GM18909 (cell line): ENCODE results near the gene AGAP3.

ENCODE experiments used
- ATAC-seq: cut with Tn5 transposase; IDR thresholded peaks from one replicate; pipeline ENCODE4 v1.9.1; 2021; ENCODE audit warnings: mild to moderate bottlenecking; ENCODE audit not compliant: unreplicated experiment, poor library complexity

The AGAP3 gene

DNA sequence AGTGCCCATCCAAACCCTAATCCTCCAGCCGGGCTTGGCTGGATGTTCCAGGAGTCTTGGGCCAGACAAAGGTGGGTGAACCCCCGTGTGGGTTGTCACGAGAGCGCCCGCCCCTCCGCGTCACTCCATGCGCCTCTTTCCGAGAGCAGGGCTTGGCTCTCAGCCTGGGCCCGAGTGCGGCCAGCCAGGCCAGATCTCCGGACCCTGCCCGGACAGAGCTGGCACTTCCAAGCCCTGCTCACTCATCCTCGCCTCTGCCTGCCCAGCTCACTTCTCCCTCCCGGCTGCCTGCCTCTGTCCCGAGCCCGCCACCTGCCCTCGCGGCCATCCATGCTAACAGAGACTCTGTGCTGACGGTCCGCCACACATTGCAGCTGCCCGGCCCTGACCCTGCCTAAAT, 34.6 kb downstream of the AGAP3 start:
- no peak for ATAC-seq

DNA sequence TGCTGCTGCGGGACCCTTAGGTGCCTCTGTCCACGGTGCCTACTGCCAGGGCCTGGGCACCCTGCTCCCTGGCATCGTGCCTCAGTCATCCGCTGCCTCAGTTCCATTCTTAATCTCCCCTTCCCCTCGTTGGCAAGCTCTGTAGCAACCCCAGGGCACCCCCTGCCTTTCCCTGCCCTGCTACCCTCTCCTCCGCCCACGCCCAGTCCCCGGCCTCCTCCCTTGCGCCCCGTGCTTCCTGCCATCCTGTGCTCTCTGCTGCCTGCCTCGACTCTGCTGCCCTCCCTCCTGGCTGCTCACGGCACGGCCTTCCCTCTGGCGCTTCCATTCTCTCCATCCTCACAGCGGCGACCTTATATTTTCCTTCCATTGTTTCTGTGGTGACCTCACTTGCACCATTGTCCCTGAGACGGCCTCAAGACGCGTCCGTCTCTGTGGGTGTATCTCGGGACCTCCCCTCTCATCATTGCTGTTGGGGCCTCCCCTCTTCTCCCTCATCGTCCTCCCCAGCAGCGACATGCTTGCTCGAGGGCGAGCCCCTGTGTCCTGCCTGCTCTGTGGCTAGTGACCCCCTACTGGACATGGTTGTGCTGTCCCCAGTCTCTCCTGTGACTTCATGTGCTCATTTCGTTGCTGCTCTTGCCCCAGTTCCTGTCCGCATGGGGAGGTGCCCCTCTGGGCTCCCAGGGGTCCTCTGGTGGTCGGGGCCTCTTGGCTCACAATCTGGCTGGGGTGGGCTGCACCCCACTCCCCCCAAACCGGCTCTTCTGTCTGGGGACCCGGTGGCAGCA, 35.3 kb downstream of the AGAP3 start:
- ATAC-seq = no peak

DNA sequence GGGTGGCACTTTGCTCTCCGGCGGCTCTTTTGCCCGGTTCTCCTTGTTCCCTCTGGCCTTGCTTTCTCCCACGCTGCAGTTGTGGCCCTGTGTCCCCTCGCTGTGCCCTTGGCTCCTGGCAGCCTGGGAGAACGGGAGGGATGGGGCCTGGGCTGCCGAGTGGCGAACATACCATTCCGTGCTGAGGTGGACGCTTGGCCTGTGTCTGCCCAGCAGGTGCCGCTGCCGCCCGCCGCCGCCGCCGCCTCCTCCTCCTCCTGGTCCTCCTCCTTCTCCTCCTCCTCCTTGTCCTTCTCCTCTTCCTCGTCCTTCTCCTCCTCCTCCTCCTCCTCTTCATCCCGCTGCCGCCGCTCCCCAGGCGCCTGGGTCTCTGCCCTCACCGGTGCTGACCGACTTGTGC, 36.0 kb downstream of the AGAP3 start:
- no peak for ATAC-seq

DNA sequence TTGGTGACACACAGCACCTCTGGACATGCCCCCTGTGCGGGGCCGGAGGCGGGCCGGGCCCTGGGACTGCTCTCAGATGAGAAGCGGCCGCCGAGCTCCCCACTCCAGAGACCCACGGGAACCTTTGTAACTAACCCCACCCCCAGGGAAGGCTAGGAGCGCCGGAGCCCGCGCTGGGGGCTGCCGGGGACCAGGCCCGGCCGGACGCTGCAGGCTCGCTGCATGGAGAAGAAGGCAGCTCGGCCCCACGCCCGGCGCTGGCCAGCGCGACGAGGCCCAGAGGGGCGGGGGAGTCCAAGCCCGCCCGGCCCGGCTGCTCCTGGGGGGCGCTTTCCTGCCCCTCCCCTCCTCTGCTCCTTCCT, 36.5 kb downstream of the AGAP3 start:
- ATAC-seq = no peak

DNA sequence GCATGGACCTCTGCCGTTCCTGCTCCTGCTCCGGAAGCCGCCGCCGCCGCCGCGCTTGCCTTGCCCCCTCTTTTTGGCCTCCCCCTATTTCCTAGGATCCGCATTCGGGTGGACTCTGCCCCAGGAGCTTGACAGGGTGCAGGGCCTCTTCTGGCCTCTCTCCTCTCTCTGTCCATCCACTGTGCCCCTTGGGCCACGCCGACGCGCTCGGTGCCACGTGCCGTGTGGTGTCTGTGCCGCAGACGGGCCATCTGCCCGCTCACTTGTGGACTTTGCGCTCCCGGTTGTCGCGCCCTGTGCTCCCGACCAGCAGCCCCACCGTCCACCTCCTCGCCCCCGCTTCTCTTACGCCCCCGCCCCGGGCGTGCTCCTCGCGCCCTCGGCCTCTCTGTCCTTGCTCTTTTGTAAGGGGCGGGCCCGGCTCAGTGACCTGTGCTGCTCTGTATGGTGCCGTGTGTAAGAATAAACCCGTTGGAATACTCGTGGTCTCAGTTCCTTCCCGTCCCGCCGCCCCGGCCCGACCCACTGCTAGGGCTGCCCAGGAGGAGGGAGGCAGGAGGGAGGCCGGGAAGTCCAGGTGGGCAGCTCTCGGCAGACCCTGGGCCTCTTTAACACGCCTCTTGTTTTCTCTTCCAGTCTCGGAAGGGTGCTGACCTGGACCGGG, 37.0 kb downstream of the AGAP3 start:
- no peak for ATAC-seq

DNA sequence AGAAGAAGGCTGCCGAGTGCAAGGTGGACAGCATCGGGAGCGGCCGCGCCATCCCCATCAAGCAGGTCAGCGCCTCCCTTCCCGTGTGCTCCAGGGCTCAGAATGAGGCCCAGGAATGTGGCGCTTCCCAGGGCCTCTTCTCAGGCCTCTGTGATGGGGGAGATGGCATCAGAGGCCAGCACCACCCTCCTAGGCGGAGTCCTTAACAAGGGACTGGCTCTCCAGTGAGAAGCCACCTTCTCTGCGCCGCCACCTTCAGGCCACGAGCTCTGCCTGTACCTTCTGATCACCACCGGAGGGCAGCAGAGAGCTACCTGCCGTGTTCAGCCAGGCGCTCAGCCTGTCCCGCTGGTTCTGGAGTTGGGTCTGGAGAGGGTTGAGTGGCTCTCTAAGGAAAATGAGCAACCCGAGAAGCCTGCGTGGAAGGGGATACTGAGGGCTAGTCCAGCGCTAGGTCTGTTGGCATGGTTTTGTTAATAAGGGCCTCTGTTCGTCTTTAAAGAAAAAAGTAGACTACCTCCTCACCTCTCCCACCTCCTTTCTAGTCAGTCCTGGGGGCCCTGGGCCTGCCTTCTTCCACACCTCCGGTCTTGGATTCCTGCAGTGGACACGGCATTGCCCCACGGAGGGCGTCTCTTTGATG, 37.7 kb downstream of the AGAP3 start:
- ATAC-seq = peak; percentile 85

DNA sequence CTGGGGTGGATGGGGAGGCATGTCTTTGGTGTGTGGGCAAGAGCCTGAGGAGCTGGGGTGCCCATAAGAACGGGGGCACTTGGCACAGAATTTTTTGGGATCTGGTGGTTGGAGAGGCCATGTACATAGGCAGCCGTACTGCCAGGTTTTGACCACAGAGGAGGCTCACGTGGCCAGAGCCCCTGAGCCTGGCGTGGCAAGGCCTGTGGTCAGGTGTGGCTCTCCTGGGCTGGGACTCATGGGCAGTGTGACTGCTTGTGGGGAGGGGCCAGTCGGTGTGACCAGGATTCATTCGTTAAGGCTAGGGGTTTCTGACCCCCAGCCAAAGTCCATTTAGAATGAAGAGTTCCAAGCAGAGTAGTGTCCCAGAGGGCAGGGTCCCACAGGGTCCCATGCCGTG, 38.2 kb downstream of the AGAP3 start:
- no peak for ATAC-seq

DNA sequence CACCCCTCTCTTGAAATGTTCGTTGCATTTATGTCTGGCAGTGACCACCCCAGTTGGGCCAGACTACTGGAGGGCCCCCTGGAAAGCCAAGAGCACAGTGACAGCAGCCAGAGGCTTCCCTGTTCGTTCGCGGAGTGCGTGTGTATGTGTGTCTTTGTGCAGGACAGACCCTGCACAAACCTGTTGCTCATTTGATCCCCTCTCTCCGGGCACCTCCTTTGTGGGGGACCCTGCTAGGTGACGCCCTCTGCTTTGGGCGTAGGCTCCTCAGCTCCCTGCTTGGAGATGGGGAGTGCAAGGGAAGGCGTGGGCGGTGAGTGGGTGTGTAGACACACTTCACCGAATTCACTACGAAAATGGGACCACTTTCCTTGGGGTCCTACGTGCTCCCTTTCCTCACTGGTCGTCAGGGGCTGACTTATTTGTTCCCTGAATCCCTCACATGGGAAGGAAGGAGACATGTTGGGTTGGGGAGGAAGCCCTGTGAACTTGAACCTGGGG, 38.7 kb downstream of the AGAP3 start:
- no peak for ATAC-seq

DNA sequence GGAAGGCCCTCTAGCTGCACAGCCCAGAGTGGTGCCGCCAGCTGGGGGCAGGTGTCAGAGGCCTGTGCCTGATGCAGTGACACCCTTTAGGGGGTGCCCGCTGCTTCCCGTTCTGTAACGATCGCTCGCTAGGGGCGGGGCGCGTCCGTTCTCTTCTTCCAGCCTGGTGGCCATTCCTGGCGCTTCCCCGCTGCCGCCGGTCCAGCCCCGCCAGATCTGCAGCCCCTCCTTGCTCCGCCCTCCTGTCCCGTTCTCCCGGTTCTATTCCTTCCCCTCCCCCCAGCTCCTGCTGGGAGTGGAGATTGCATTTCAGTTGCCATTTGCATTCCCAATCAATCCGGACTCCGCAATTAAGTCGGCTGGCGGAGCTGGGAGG, 39.2 kb downstream of the AGAP3 start:
- ATAC-seq = no peak

DNA sequence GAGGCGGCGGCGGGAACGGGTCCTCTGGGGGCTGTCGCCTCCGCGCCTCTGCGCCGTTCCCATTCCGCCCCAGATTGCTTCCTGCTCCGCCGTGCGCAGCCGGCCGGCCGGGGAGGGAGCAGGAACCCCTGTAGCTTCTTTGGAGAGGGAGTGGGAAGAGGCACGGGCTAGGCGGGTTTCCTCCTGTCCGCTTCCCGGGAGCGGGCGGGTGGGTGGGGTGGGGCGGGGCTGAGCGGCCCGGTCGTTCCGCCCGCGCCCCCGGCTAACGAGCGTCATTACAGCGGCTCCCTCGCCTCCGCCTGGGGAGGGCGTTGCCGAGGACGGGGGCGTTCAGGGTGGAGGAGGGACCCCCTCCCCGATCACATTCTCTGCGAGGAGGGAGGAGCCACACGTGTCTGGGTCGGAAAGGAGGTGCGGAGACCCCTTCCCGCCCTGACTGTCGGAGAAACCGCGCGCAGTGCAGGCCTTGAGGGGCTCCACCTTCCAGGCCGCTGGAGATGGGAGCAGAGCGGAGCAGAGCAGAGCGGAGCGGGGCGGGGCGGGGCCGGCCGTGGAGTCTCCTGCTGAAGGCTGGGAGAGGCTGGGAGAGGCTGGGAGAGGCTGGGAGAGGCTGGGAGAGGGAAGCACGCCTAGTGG, 39.7 kb downstream of the AGAP3 start:
- ATAC-seq = no peak

DNA sequence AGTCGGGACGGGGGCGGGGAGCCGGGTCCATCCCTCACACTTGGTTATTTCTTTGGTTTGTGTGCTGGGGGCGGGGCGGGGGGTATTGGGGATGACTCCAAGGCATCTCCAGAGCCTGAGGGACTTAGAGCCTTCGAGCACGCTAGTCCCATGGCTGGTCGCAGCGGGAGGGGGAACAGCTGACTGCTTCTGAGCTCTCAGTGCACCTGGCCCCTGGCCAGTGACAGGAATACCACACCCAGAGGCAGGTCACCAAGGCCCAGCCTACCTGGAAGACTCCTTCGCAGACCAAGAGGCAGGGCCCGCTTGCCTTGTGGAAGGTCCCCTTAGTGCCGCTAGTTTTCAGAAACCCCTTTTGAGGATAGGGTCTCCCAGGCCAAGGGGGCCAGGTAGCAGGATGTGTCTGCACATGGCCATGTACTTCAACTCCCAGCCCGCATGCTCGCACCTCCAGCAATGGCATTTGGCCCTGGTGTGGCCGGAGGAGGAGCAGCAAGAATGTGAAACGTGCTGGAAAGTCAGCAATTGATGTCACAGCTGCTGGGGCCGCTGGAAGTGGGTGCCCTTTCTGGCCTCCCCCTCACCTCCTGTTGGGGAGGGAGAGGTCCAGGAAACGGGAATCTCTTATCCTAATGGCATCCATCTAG, 40.3 kb downstream of the AGAP3 start:
- ATAC-seq = no peak

DNA sequence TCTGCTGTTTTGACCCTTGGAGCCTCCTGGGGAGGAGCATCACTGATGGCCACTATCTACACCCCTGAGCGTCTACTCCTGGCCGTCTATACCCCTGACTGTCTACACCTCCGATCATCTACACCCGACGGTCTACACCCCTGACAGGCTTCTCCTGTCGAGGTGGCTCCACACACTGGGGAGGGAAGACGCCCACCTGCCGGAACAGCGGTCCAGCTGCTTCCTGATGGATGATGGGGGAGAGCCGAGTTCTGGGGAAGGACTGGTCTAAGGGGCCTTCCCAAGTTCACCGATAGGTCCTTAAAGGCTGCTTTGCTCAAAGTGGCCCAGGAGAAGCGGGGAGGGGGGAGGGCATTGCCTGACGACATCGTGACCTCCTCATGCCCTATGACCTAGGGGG, 41.9 kb downstream of the AGAP3 start:
- ATAC-seq = no peak

DNA sequence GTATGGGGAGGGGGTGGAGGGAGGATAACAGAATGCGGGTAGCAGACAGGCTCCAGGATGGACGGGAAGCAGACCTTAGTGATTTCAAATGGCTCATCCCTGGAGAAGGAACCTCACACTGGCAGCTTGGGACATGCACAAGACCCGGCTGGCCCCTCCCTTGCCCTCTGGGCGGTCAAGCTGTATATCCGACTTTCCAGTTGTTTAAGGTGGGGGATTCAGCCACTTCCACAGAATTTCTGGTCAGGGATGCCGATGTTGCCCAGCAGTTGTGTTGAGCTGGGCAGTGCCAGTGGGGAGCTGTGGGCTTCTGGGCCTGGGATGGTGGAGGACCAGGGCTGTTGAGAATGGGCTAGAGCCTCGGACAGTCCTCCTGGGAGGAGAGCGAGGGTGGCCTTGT, 42.4 kb downstream of the AGAP3 start:
- no peak for ATAC-seq

DNA sequence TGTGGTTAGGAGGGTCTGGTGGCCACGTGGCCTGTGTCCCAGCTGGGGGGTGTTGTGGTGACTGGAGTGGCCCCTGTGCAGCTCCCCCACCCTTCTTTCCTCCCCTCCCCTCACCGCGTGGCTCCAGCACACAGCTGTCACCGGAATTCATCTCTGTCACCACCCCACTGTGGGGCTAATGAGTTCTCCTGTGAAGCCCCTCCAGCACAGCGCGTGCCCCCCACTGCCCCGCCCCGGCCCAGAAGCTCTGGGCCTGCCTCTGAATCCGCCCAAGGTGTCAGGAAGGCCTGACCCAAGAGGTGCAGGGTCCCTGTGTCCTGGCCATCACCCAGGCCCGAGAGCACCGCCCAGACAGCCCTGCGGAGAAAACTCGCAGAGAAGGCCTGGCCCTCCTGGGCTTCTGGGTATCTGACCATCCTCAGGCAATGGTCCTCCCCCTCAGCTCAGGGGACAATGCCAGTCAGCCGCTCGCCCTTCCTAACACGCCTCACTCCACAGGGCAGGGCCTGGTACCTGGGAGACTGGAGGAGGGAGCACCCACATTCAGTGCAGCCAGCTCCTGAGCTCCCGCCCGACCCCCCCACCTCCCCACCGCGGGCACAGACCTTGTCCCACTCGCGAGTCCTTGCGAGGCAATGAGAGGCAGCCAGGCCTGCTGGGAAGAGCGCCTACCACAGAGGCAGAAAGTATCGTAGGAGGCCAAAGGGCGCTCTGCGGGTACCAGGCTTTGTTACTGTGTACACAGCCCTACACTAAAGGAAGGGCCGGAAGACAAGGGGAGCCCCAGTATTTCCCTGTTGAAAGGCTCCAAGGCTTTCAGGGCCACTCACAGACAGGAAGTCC, 43.1 kb downstream of the AGAP3 start:
- no peak for ATAC-seq

DNA sequence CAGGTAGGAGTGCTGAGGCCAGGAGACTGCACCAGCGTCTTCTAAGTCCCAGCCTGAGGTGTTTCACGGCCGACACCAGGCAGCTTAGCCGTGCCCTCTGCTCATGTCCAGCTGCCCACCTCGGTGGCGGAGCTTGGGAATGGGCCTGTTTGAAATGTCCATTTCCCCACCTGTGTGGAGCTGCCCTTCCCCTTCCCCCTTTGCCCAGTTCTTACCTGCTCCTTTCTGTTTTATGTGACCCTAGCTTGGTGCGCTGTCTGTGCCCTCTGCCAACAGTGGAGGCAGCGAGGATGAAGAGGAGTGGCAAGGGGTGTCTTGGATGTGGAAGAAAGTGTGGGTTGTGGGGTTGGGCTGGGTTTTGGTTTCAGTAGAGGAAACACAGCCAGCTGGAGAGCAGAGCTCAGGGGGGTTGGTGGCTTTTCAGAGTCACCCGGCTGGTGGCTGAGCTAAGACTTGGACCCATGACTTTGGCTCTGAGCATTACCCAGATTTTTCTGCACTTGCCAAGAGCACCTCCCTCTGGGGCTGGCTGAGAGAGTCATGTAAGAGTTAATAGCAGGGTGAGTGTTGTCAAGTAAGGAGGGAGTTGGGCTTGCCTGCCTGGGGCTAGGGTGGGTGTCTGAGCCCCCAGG, 43.8 kb downstream of the AGAP3 start:
- ATAC-seq = no peak

DNA sequence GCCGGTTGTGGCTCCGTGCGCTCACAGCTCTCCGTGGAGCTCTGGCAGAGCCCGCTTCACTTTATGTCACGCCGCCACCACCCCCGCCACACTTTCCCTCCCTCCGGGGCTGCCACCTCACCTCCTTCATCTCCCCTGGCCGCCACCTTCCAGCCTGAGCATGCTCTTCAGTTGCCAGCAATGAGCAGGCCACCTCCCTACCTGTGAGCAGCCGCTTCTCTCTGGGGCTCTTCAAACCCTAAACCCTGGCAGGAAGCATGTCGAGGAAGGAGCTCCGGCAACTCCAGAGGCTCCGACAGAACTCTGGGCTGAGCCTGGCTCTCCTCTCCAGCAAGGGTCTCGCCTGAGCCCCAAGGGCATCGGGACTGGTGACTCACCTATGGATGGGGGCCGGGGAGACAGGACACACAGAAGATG, 44.5 kb downstream of the AGAP3 start:
- ATAC-seq = no peak

DNA sequence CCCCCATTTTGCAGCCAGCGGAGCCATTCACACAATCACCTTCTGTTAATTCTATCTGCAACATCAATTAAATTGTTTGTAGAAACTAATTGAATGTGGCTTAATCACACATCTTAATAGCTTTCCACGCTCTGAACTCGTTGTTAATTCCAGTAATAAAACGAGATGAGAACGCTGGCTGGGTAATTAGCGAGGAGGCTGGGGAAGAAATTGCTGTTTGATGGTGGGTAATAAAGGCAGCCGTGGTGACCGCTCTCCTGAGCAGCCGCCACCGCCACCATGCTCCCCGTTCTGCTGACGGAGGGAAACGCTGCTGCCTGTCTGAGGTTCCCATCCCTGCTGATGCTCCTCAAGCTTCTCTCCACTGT, 44.9 kb downstream of the AGAP3 start:
- no peak for ATAC-seq

DNA sequence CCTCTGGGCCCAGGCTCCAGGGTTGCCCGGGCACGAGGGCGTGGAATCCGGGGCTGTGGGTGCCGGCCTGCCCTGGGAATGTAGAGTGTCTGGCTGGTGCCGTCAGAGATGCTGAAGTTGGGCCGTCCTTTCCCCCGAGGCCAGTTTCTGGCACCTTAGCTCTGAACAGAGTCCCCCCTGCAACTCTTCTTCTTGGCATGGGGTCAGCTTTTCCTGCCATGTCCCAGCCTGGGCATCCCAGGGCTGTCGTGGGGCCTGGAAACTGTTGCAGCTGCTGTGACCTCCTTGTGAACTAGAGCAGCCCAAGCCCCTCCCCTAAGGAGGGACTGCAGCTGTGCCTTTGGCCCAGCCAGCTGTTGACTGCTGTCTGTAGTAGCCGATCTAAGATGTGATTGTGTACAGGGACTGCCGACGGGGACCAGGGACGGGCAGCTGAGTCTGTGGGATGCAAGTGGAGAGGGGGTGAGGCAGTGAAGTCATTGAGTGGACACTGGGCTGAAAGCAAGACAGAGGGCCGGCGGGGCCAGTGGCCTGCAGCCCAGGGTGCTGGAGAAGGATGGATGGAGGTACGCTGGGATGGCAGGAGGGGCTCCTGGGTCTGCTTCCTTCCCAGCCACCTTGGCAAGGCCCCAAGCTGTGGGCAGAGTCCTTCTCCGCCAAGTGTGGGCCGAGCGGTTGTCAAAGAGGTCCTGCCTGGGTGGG, 45.5 kb downstream of the AGAP3 start:
- no peak for ATAC-seq
